ENCODE results near the gene FTO. TPM values are rescaled to one million over a fixed set of nuclear protein-coding genes. Genes with fewer than 3 reads are reported as not detected.

The FTO gene
- total and polyA plus RNA-seq, 3 donors from 2014 or later: 32.4 to 64.7 (median 50.3) TPM

DNA sequence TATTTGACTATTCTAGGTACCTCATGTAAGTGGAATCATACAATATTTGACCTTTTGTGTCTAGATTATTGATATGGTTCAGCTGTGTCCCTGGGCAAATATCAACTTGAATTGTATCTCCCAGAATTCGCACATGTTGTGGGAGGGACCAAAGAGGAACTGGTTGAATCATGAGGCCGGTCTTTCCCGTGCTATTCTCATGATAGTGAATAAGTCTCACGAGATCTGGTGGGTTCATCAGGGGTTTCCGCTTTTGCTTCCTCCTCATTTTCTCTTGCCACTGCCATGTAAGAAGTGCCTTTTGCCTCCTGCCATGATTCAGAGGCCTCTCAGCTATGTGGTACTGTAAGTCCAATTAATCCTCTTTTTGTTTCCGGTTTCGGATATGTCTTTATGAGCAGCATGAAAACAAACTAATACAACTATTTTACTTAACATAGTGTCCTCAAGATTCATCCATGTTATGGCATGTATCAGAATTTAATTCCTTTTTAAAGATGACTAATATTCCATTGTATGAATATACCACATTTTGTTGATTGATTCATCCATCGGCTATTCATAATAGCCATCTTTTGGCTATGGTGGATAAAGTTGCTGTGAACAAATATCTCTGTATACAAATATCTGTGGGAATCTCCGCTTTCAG is 129.1 kb downstream of the FTO start:
- Histone ChIP-seq H3K4me1 (no peaks in the 10 kb centered on the region), H3K4me3 (no peak overlapping the region), H3K9me3 (no peaks in the 10 kb centered on the region), H3K27me3 (no peaks in the 10 kb centered on the region), H3K27ac (no peak overlapping the region), H3K36me3 (ENCODE audit: low read depth, missing control alignments) (no peaks in the 10 kb centered on the region)
- 93 to 96% methylated on average over 9 of the region's 9 CpGs for WGBS, 2 donors
- DNase-seq: no peak
- intact Hi-C loops (cut with DNase I; ENCODE audit: low total_unique reads): no loop called here
- TF ChIP-seq, protein P1, sequence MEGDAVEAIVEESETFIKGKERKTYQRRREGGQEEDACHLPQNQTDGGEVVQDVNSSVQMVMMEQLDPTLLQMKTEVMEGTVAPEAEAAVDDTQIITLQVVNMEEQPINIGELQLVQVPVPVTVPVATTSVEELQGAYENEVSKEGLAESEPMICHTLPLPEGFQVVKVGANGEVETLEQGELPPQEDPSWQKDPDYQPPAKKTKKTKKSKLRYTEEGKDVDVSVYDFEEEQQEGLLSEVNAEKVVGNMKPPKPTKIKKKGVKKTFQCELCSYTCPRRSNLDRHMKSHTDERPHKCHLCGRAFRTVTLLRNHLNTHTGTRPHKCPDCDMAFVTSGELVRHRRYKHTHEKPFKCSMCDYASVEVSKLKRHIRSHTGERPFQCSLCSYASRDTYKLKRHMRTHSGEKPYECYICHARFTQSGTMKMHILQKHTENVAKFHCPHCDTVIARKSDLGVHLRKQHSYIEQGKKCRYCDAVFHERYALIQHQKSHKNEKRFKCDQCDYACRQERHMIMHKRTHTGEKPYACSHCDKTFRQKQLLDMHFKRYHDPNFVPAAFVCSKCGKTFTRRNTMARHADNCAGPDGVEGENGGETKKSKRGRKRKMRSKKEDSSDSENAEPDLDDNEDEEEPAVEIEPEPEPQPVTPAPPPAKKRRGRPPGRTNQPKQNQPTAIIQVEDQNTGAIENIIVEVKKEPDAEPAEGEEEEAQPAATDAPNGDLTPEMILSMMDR (IDR thresholded peaks at IDR 0.05): no peak
- no peak for TF ChIP-seq POLR2A (IDR thresholded peaks at IDR 0.05)

DNA sequence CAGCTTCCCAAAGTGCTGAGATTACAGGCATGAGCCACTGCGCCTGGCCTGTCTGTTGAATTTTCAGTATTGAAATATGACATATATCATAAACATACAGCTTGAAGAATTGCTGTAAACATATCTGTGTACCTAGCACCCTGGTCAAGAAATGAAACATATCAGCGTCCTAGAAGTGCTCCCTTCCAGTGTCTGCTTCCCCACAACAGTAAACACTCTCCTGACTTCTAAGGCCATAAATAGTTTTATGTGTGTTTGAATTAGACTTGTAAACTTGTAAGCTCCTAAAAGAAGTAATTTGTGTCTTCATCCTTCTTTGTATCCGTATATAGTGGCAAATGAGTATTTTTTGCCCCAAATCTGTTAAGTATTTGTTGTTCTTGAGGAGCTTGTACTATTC is 132.2 kb downstream of the FTO start:
- Histone ChIP-seq H3K4me1 (no peaks in the 10 kb centered on the region), H3K36me3 (ENCODE audit: low read depth, missing control alignments) (no peaks in the 10 kb centered on the region), H3K27ac (no peak overlapping the region), H3K9me3 (no peaks in the 10 kb centered on the region), H3K4me3 (no peak overlapping the region), H3K27me3 (no peaks in the 10 kb centered on the region)
- no peak for DNase-seq
- 64 to 75% methylated on average over 3 of the region's 3 CpGs for WGBS, 2 donors
- no peak for TF ChIP-seq POLR2A (IDR thresholded peaks at IDR 0.05)
- TF ChIP-seq, protein P1 (IDR thresholded peaks at IDR 0.05): no peak
- intact Hi-C loops (cut with DNase I; ENCODE audit: low total_unique reads): no loop called here

DNA sequence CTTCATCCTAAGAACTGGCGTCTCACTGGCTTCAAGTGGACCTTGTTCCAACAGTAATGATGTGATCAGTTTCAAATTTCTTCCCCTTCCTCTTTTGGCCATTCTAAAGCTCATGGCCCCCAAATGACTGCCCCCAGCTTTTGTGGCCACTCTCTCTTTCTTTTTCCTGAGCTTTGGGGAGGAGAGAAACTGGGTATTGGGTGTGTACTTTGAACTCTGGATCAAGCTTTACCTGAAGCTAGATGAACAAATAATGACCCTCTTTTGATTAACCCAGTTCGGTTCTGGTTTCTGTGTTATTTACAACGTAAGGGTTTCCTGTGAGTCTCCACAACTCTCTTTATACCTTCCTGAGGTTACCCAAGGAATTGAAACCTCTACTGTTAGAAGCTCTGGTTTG is 132.7 kb downstream of the FTO start:
- TF ChIP-seq, protein P1 (IDR thresholded peaks at IDR 0.05): no peak
- TF ChIP-seq POLR2A (IDR thresholded peaks at IDR 0.05): no peak
- DNase-seq: no peak
- WGBS, 2 donors: 86 to 89% methylated on average over 3 of the region's 3 CpGs
- Histone ChIP-seq H3K4me3 (no peak overlapping the region), H3K27ac (no peak overlapping the region), H3K9me3 (no peaks in the 10 kb centered on the region), H3K36me3 (ENCODE audit: low read depth, missing control alignments) (no peaks in the 10 kb centered on the region), H3K4me1 (no peaks in the 10 kb centered on the region), H3K27me3 (no peaks in the 10 kb centered on the region)
- intact Hi-C loops (cut with DNase I; ENCODE audit: low total_unique reads): no loop called here

DNA sequence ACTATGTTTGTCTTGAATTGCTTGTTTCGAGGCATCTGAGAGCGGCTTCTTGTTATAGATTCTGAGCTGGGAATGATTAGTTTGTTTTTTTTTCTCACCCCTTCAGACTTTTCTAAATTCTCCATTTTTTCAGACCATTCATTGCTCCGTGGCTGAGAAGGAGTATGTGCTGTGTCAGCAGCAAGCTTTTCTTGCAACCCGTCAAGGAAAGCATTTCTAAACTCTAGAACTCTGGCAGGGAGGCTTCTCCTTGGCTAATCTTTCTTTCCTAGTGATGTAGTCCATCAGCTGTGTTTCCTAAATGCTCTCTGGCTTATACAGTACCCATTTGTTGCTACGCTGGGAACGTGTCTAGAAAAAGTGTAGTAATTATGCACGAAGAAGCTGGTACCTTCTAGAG is 133.5 kb downstream of the FTO start:
- no peaks in the 10 kb centered on the region for H3K36me3 ChIP-seq (ENCODE audit: low read depth, missing control alignments)
- no peak for DNase-seq

More for the DNA sequence above, 133.5 kb downstream of the FTO start:
- no peak for TF ChIP-seq POLR2A (IDR thresholded peaks at IDR 0.05)
- TF ChIP-seq, protein P1 (IDR thresholded peaks at IDR 0.05): no peak
- H3K9me3 ChIP-seq: no peaks in the 10 kb centered on the region
- H3K4me3 ChIP-seq: no peak overlapping the region
- intact Hi-C loops (cut with DNase I; ENCODE audit: low total_unique reads): no loop called here
- H3K4me1 ChIP-seq: no peaks in the 10 kb centered on the region
- H3K27ac ChIP-seq: no peak overlapping the region
- no peaks in the 10 kb centered on the region for H3K27me3 ChIP-seq
- WGBS, 2 donors: 89 to 90% methylated on average over 7 of the region's 7 CpGs

All from testis (tissue), 3 donors.